GM12875 (cell line): ENCODE results near the gene ZNF324B.

Experiments
- H3K4me3 ChIP-seq: one replicate; pipeline ENCODE4 v1.5.1; 2011; ENCODE audit warnings: low read depth, low read length, control low read depth
- CTCF ChIP-seq: IDR thresholded peaks from 2 replicates; pipeline ENCODE4 v1.5.1; 2011; ENCODE audit warnings: low read depth, mild to moderate bottlenecking, control low read depth, inconsistent platforms, low read length, moderate library complexity, borderline replicate concordance; ENCODE audit not compliant: insufficient read depth

The ZNF324B gene

GRCh38 chr19:58473775-58474174 lies 22.4 kb downstream of the ZNF324B start:
- no peak overlapping the region for H3K4me3 ChIP-seq
- no peak for TF ChIP-seq CTCF

- no peak for TF ChIP-seq CTCF
- H3K4me3 ChIP-seq = no peak overlapping the region
Measured at GRCh38 chr19:58474291-58474996, 23.0 kb downstream of the ZNF324B start.

- no peak for TF ChIP-seq CTCF
- H3K4me3 ChIP-seq = peak overlapping the region; percentile 63
Measured at GRCh38 chr19:58474997-58475713, 23.7 kb downstream of the ZNF324B start.

- peak within 1 kb of the TSS; percentile 63 for H3K4me3 ChIP-seq
- 0 out of 2 replicates have a peak, but pooled peaks have one; percentile 0 for TF ChIP-seq CTCF
Measured at GRCh38 chr19:58475714-58476497, 24.5 kb downstream of the ZNF324B start, which contains the start of gene ZNF446. ZNF446 (plus strand) TSS chr19:58476352; CDS start chr19:58477219, 867 bp downstream.

GRCh38 chr19:58476498-58477015 lies 25.1 kb downstream of the ZNF324B start:
- peak overlapping the region; percentile 63 for H3K4me3 ChIP-seq
- no peak for TF ChIP-seq CTCF

- H3K4me3 ChIP-seq = no peak overlapping the region
- TF ChIP-seq CTCF = no peak
Measured at GRCh38 chr19:58477130-58477529, 25.7 kb downstream of the ZNF324B start.
